ENCODE measurements around the gene LRP3.
"Not testable (repeated sequence)": the region's sequence is repeated elsewhere in the genome, so short reads cannot be mapped to it uniquely, and the experiment has no call there.

LRP3 gene

DNA sequence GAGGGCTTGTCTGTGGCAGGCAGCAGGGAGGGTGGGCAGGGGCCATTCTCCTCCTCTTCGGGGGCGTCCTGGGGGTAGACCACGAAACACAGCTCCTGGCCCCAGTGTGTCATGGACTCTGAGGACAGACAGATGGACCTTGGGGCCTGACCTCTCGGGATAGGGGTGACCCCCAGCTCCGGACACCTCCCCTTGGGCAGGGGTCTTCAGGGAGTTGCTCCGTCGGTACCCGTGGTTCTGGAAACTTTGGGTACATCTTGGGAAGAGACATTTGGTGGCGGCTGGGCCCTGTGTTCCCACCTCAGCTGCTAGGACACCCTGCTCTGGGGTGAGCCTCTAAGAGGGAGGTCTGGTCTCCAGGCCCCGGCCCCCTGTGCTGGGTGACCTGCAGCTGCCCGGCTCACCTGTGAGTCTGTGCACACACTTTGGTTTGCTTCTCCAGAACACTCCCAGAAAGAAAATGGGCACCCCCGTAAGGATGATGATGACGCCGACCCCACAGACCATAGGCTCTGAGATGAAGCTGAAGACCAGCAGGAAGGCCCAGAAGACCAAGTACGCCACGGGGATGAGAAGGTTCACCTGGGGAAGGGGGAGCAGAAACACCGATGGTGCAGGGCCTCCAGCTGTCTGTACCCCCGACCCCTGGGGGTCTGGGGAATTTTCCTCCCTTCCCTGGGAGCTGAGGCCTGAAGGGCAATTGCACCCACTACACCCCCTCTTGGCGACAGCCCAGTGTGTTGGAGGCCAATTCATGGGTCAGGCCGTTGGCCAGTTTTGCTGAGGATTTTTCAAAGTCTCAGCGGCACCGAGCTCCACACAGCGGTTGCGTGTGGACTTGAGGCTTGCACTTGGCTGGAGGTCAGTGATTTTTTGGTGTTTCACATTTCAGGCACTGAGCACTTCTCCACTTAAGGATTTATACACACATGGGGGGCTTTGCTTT lies 15.0 kb downstream of the LRP3 start:
- no peak for TF ChIP-seq ZFX (IDR thresholded peaks at IDR 0.05; ENCODE audit: borderline replicate concordance)
- TF ChIP-seq, protein P1, sequence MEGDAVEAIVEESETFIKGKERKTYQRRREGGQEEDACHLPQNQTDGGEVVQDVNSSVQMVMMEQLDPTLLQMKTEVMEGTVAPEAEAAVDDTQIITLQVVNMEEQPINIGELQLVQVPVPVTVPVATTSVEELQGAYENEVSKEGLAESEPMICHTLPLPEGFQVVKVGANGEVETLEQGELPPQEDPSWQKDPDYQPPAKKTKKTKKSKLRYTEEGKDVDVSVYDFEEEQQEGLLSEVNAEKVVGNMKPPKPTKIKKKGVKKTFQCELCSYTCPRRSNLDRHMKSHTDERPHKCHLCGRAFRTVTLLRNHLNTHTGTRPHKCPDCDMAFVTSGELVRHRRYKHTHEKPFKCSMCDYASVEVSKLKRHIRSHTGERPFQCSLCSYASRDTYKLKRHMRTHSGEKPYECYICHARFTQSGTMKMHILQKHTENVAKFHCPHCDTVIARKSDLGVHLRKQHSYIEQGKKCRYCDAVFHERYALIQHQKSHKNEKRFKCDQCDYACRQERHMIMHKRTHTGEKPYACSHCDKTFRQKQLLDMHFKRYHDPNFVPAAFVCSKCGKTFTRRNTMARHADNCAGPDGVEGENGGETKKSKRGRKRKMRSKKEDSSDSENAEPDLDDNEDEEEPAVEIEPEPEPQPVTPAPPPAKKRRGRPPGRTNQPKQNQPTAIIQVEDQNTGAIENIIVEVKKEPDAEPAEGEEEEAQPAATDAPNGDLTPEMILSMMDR (IDR thresholded peaks at IDR 0.05), result no peak
- no peak overlapping the region for H3K27ac ChIP-seq

DNA sequence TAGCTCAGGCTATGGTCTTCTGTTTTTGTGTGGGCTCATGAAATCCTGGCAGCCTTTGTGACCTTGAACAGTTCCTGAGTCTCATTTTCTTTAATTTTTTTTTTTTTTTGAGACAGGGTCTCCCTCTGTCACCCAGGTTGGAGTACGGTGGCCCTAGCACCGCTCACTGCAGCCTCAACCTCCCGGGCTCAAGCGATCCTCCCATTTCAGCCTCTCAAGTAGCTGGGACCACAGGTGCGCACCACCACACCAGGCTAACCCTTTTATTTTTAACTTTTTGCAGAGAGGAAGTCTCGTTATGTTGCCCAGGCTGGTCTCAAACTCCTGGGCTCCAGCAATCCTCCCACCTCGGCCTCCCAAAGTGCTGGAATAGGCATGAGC lies 15.7 kb downstream of the LRP3 start:
- H3K27ac ChIP-seq, result not testable (repeated sequence)

DNA sequence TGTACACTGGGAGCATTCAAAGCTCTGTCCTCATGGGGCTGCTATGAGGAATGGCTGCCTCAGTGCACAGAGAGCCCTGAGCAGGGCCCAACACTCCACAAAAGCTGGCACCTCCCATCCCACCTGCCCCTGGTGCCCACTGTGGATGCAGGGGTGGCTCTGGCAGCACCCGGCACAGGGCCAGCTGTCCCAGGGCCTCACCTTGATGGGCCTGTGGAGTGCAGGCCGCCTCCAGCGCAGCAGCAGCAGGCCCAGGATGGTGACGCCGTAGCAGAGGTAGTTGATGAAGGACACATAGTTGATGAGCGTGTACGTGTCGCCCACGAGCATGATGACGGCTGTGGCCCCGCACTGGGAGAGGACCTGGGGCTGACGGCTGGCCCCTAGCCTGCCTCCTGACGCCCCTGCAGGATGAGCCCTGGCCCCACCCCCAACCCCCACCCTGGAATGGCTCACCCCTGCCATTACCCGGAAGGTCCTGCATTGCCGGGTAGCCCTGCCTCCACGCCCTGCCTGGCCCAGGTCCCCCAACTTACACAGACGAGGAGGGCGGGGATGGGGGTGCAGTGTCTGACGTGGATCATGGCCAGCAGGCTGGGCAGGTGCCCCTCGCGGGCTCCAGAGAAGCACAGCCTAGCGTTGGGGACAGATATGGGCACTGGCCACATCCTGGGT lies 16.3 kb downstream of the LRP3 start:
- H3K27ac ChIP-seq, result no peak overlapping the region

DNA sequence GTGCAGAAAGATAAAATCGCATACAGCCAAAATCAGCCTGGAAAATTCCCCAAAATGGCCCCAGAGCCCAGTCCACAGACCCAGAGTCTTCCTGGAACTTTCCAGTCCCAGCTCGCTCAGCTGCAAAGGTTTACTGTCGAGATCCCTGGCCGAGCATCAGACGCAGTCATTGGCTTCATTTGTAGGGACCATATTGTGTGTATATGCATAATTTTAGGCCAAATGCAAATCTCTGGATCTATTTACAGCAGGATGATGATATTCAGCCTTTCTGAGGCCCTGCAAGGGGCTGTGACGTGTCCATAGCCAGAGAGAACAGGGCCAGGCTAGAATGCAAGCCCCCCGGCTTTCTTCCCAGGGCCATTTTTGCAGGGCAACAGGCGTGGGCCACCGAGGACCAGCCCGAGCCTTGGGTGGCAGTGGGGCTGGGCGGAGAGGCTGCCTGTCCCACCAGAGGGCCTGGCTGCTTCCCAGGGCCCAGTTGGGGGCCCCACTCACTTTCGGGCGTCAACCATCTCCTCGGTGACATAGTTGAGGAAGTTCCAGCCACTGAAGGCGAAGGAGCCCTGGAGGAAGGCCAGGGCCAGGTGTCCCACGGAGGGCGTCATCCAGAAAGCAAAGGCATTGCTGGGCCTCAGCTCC lies 17.8 kb downstream of the LRP3 start:
- TF ChIP-seq ZFX (IDR thresholded peaks at IDR 0.05; ENCODE audit: borderline replicate concordance), result no peak
- TF ChIP-seq, protein P1 (IDR thresholded peaks at IDR 0.05), result no peak
- no peak overlapping the region for H3K27ac ChIP-seq

More for the DNA sequence above, 16.3 kb downstream of the LRP3 start:
- TF ChIP-seq ZFX (IDR thresholded peaks at IDR 0.05; ENCODE audit: borderline replicate concordance), result no peak
- TF ChIP-seq, protein P1 (IDR thresholded peaks at IDR 0.05), result no peak

DNA sequence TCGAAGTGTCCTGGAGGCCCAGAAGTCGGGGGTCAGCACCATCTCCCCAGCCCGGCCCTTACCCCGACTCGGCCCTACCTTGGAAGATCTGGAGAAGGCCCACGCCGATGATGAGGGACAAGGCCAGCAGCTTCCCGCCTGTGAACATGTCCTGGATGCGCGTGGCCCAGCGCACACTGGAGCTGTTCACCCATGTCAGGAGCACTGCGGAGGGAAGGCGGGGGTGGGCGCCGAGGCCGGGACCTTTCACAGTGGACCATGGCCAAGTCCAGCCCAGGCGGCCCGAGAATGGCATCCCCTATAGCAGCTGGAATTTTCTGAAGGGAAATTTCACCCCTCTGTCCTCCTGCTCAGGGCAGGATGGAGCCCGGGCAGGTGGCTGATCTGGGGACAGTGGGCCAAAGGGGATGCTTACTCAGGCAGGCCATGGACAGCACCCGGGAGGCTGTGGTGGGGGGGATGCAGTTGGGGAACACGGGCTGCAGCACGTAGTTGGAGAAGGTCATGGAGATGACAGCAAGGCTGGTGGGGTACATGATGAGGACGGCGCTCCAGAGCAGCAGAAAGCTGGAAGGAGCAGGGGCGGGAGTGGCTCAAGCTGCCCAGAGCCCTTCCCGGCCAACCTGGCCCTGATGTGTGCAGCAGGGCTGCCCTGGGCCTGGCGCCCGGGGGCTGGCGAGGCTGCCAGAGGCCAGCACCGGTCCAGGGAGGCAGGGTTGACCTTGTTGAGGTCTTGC lies 18.5 kb downstream of the LRP3 start:
- H3K27ac ChIP-seq, result no peak overlapping the region
- TF ChIP-seq, protein P1 (IDR thresholded peaks at IDR 0.05), result no peak
- no peak for TF ChIP-seq ZFX (IDR thresholded peaks at IDR 0.05; ENCODE audit: borderline replicate concordance)

DNA sequence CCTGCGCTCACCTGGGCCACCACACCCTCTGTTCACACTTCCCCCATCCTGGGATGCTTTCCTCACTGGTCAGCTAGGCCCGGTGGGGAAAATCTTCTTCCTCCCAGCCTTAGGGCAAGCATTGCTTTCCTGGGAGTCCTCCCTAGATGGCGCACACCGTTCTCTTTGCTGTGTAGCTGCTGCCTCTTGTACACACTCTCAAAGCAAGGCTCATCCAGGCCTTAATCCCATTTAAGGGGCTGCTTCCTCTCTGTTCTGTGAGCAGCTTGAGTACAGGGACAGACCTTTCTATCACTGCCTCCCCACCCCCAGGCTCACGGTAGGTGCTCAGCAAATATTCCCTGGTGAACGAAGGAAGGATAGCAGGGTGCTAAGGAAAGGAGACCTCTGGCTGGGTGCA lies 20.5 kb downstream of the LRP3 start:
- no peak overlapping the region for H3K27ac ChIP-seq
- TF ChIP-seq, protein P1 (IDR thresholded peaks at IDR 0.05), result peak; percentile 61
- no peak for TF ChIP-seq ZFX (IDR thresholded peaks at IDR 0.05; ENCODE audit: borderline replicate concordance)

Data from 22Rv1 (cell line).